Transverse colon (tissue), 4 donors: ENCODE data around the gene SNX11. TPM values are rescaled to one million over a fixed set of nuclear protein-coding genes. Genes with fewer than 3 reads are reported as not detected.

ENCODE experiments used
- DNase-seq: peaks from one replicate; pipeline ENCODE4 v3.0.0-alpha.2; 2019
- H3K27ac ChIP-seq, 4 donors: fragments of 200-600 bp; sonication (generic); 2 replicates each; pipeline ENCODE4 v1.5.1; 2016 to 2018; ENCODE audit warnings: inconsistent platforms in 4 of 4
- H3K27me3 ChIP-seq: fragments of 200-600 bp; sonication (generic); 2 replicates; pipeline ENCODE4 v1.5.1; 2017; ENCODE audit warnings: inconsistent platforms
- H3K36me3 ChIP-seq, 4 donors: fragments of 200-600 bp; sonication (generic); 2 replicates each; pipeline ENCODE4 v1.5.1; 2017 to 2019; ENCODE audit warnings: inconsistent platforms in 4 of 4
- H3K4me1 ChIP-seq, 4 donors: fragments of 200-600 bp; sonication (generic); 2 replicates each; pipeline ENCODE4 v1.5.1; 2017 to 2020; ENCODE audit warnings: inconsistent platforms in 4 of 4
- H3K4me3 ChIP-seq, 4 donors: fragments of 200-600 bp; sonication (generic); 1 replicate in 1 of 4; 2 replicates in 3 of 4; pipeline versions ENCODE4 v1.5.1 to v1.6.1; 2017 to 2019; ENCODE audit warnings: inconsistent platforms in 4 of 4
- H3K9me3 ChIP-seq, 2 donors: fragments of 200-600 bp; sonication (generic); 2 replicates each; pipeline ENCODE4 v1.5.1; 2017 to 2019; ENCODE audit warnings: inconsistent platforms in 2 of 2
- CTCF ChIP-seq, 5 experiments: fragments of 200-600 bp in 3 of 5; fragments of 450-650 bp in 2 of 5; sonication (generic) in 3 of 5; IDR thresholded peaks; 1 replicate in 2 of 5; 2 replicates in 3 of 5; pipeline ENCODE4 v1.5.1; 2016 to 2017; ENCODE audit warnings: antibody characterized with exemption in 5 of 5, inconsistent platforms in 3 of 5, mild to moderate bottlenecking in 2 of 5, moderate library complexity in 1 of 5
- EP300 ChIP-seq: sonication (generic); formaldehyde crosslinking; IDR thresholded peaks from one replicate; pipeline ENCODE4 v1.6.1; 2017; ENCODE audit warnings: antibody characterized with exemption, low read depth
- POLR2A ChIP-seq: fragments of 450-650 bp; IDR thresholded peaks from one replicate; pipeline ENCODE4 v1.6.1; 2016; ENCODE audit warnings: antibody characterized with exemption, mild to moderate bottlenecking, moderate library complexity
- POLR2AphosphoS5 ChIP-seq, 3 donors: sonication (generic); formaldehyde crosslinking; IDR thresholded peaks; one replicate each; pipeline ENCODE4 v1.6.1; 2016; ENCODE audit warnings: antibody characterized with exemption in 3 of 3
- WGBS, 2 donors: methylation state at CpG; one replicate each; pipeline ENCODE4 v1.1.5; 2018; ENCODE audit warnings: low coverage in 1 of 2; 5-methylcytosine and 5-hydroxymethylcytosine counted together
- in situ Hi-C, 4 donors: fragments of 200-750 bp; cut with MboI; loops; one replicate each; pipeline versions ENCODE4 v1.15.0 to v1.15.1; 2017; ENCODE audit warnings: low sequenced_read_pairs in 3 of 4, low pct_ligation_motif_present in 1 of 4, low pct_unique_long_range_greater_than_20kb in 1 of 4
- intact Hi-C: fragments of 100-400 bp; cut with DNase I; formaldehyde crosslinking; loops from one replicate; pipeline ENCODE4 v1.15.1; 2023; ENCODE audit warnings: low total_unique reads
- total RNA-seq, 4 donors: library from RNA; depleted of rRNA; stranded (reverse); fragments of >200 nt; gene quantifications; one replicate each; pipeline ENCODE4 v1.1.0, GENCODE V29; 2016

Gene SNX11
- total RNA-seq, 4 donors from 2014 or later: 2.0 to 24.3 (median 14.1) TPM

GRCh38 chr17:48139944-48140343, 32.4 kb downstream of the SNX11 start:
- 59 to 63% methylated on average over 2 of the region's 2 CpGs for WGBS, 2 donors
- in situ Hi-C loops: loop anchor here in 2 of 4 donors (10.0 kb wide), 2 partner anchors 55 to 105 kb away; partner anchors contain the start of gene COPZ2 (in 1 of the 2)
- H3K4me3 ChIP-seq: no peak overlapping the region
- intact Hi-C loops: no loop called here
- no peak overlapping the region for H3K27ac ChIP-seq
- H3K4me1 ChIP-seq: peaks cover 0 to 1% (median 0%) of the 10 kb centered on the region in 4 donors
- TF ChIP-seq POLR2AphosphoS5 (IDR thresholded peaks at IDR 0.05) (no peak), POLR2A (no peak), EP300 (no peak), CTCF (IDR thresholded peaks at IDR 0.05) (no peak)
- H3K36me3 ChIP-seq: no peaks in the 10 kb centered on the region
- DNase-seq: no peak
- H3K27me3 ChIP-seq: peaks cover 4% of the 10 kb centered on the region
- H3K9me3 ChIP-seq: no peaks in the 10 kb centered on the region

GRCh38 chr17:48143629-48144028, 36.1 kb downstream of the SNX11 start:
- Histone ChIP-seq H3K4me1 (peaks cover 0 to 9% (median 0%) of the 10 kb centered on the region in 4 donors), H3K36me3 (no peaks in the 10 kb centered on the region), H3K9me3 (no peaks in the 10 kb centered on the region), H3K27ac (no peak overlapping the region), H3K4me3 (no peak overlapping the region), H3K27me3 (peaks cover 26% of the 10 kb centered on the region)
- DNase-seq: no peak
- in situ Hi-C loops: no loop called here
- WGBS, 2 donors: 57 to 64% methylated on average over 1 to 5 of the region's 6 CpGs
- intact Hi-C loops: no loop called here
- TF ChIP-seq POLR2AphosphoS5 (IDR thresholded peaks at IDR 0.05) (no peak), CTCF (IDR thresholded peaks at IDR 0.05) (no peak), POLR2A (no peak), EP300 (no peak)

- no peak overlapping the region for H3K27ac ChIP-seq
- 53 to 63% methylated on average over 8 of the region's 8 CpGs for WGBS, 2 donors
- no peak overlapping the region for H3K4me3 ChIP-seq
- no peaks in the 10 kb centered on the region for H3K9me3 ChIP-seq
- H3K36me3 ChIP-seq: no peaks in the 10 kb centered on the region
- TF ChIP-seq POLR2AphosphoS5 (IDR thresholded peaks at IDR 0.05) (no peak), CTCF (IDR thresholded peaks at IDR 0.05) (no peak)
- H3K4me1 ChIP-seq: peaks cover 0 to 9% (median 0%) of the 10 kb centered on the region in 4 donors
- no peak for DNase-seq
- H3K27me3 ChIP-seq: peaks cover 32% of the 10 kb centered on the region
- intact Hi-C loops (no loop called here), in situ Hi-C loops (no loop called here)
Measured at GRCh38 chr17:48144231-48144630, 36.7 kb downstream of the SNX11 start.

- intact Hi-C loops: no loop called here
- no peak overlapping the region for H3K27ac ChIP-seq
- peaks cover 0 to 9% (median 0%) of the 10 kb centered on the region in 4 donors for H3K4me1 ChIP-seq
- peaks cover 41% of the 10 kb centered on the region for H3K27me3 ChIP-seq
- in situ Hi-C loops: no loop called here
- TF ChIP-seq CTCF (IDR thresholded peaks at IDR 0.05) (no peak), EP300 (no peak), POLR2AphosphoS5 (IDR thresholded peaks at IDR 0.05) (no peak), POLR2A (no peak)
- no peak overlapping the region for H3K4me3 ChIP-seq
- H3K9me3 ChIP-seq: no peaks in the 10 kb centered on the region
- WGBS, 2 donors: 42 to 49% methylated on average over 3 of the region's 3 CpGs
- no peak for DNase-seq
- no peaks in the 10 kb centered on the region for H3K36me3 ChIP-seq
Measured at GRCh38 chr17:48144976-48145798, 37.6 kb downstream of the SNX11 start.
